ENCODE data around the gene PAPOLA. TPM values are rescaled to one million over a fixed set of nuclear protein-coding genes. Genes with fewer than 3 reads are reported as not detected.
A peak's percentile ranks its signal among the peaks of the same experiment; 100 is the strongest.

PAPOLA gene
- total and polyA plus RNA-seq, 2 of the 4 experiments (the other 2 are of a cell fraction) = 73.8 to 128 TPM

- Histone ChIP-seq H4K20me1 (ENCODE audit: insufficient read depth, low read length) (peaks cover 93% of the 10 kb centered on the region), H2AK9ac (replicated peaks; ENCODE audit: low read depth, low read length, poor library complexity) (no peak overlapping the region), H3K4me1 (ENCODE audit: control insufficient read depth, insufficient read depth, low read length) (peaks cover 8% of the 10 kb centered on the region), H3K36me3 (ENCODE audit: control insufficient read depth, insufficient read depth, low read length) (no peaks in the 10 kb centered on the region), H3K4me3 (ENCODE audit: insufficient read depth, low read depth, low read length) (no peak overlapping the region), H2BK20ac (ENCODE audit: low read depth, low read length) (no peak overlapping the region), H3K9me1 (ENCODE audit: insufficient read depth, low read length) (peaks cover 8% of the 10 kb centered on the region), H3K23ac (ENCODE audit: low read depth, low read length) (no peak overlapping the region), H4K8ac (ENCODE audit: low read depth in 2 of 2, low read length in 2 of 2) (no peak overlapping the region), H2BK120ac (ENCODE audit: low read depth, low read length) (no peak overlapping the region), H2BK5ac (ENCODE audit: low read depth, low read length, poor library complexity, severe bottlenecking) (no peak overlapping the region), H3K27me3 (ENCODE audit: control insufficient read depth, insufficient read depth, low read length) (no peaks in the 10 kb centered on the region), H3K9me3 (ENCODE audit: control insufficient read depth, insufficient read depth, low read length) (no peaks in the 10 kb centered on the region), H4K91ac (ENCODE audit: insufficient read depth, low read depth, low read length) (no peak overlapping the region), H2AK5ac (ENCODE audit: low read depth, low read length) (no peak overlapping the region), H3K18ac (ENCODE audit: low read depth, low read length) (no peak overlapping the region), H3K4ac (ENCODE audit: low read depth, low read length) (no peak overlapping the region), H4K5ac (ENCODE audit: low read depth, low read length) (no peak overlapping the region), H3K4me2 (ENCODE audit: low read depth, low read length) (no peak overlapping the region), H3K14ac (replicated peaks; ENCODE audit: low read depth, low read length) (no peak overlapping the region), H3K79me1 (ENCODE audit: low read depth in 1 of 2, low read length in 2 of 2) (peaks cover 4 to 35% of the 10 kb centered on the region in 2 experiments; a peak in 2 of 4 replicates), H2BK15ac (ENCODE audit: low read depth, low read length) (no peak overlapping the region), H2AFZ (replicated peaks; ENCODE audit: low read length, poor library complexity) (no peak overlapping the region), H3K56ac (ENCODE audit: extremely low read depth, insufficient read depth, low read length) (no peak overlapping the region), H3K9ac (ENCODE audit: low read depth, low read length) (no peak overlapping the region), H3K27ac (ENCODE audit: insufficient read depth, low read length) (no peak overlapping the region)
- no peak for TF ChIP-seq RAD21 (IDR thresholded peaks at IDR 0.05; ENCODE audit: low read length)
- no peak for TF ChIP-seq POLR2A (IDR thresholded peaks at IDR 0.05; ENCODE audit: low read depth, low read length)
- POLR2A ChIA-PET (ENCODE audit: unreplicated experiment) = no interaction called here
- ATAC-seq (ENCODE audit: low read depth) = peak; percentile 64
- no peak for DNase-seq
- dilution Hi-C loops (cut with HindIII; ENCODE audit: low sequenced_read_pairs, unreplicated experiment) = no loop called here
- in situ Hi-C loops (cut with MboI; ENCODE audit: low sequenced_read_pairs) = no loop called here
- intact Hi-C loops (cut with micrococcal nuclease) = loop anchor here (10.0 kb wide), 2 partner anchors 224 to 404 kb away; no protein-coding TSS in a partner anchor
- WGBS, 2 experiments (ENCODE audit: extremely low coverage in 2 of 2, insufficient read length in 1 of 2) = no CpG with 5 or more reads among the region's 5 CpGs
- CTCF ChIA-PET = interaction anchor here (0.5 to 0.9 kb wide), 2 partner anchors 10 to 383 kb away, joined by 3 read pairs; no protein-coding TSS in a partner anchor
- no TSS peak for BruUV-seq (replicated peaks)
These were observed 6.7 kb downstream of the PAPOLA start for GRCh38 chr14:96508900-96509299.

Data from IMR-90 (cell line).